NCI-H1417 (cell line): ENCODE results near the gene DIAPH1.

ENCODE experiments used
- DNase-seq, 3 experiments: peaks; one replicate each; lab custom pipeline; 2025; lab: John Stamatoyannopoulos, UW

DIAPH1 gene

DNA sequence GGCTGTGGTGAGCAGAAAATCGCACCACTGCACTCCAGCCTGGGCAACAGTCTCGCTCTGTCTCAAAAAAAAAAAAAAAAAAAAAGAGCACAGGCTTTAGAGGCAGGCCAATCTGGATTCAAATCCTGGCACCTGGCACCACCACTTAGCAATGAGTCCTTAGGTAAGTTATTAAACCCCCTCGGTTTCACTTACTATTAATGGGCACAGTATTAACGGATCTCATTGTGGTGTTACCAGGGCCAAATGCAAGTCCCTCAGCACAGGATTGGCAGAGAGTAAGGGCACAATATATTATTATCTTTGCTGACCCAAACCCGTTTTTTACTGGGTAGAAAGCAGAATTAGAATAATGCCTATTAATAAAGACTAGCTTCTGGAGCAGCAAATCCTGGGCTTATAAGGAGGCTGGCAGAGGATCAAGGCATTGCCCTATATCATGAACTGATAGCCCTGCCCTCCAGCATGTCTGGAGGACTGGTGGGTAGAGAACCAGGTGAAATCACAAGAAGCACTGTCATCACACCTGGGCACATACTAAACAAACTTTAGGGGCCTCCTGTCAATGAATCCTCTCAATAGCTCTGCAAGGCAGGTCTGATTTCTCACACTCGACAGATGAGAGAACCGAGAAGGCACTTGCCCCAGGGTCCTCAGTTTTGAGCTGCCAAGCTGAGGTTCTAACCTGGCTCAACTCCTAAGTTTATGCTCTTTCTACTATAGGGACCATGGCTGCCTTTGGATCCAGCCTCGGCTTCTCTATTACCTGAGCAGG, 112.2 kb downstream of the DIAPH1 start:
- no peak for DNase-seq

DNA sequence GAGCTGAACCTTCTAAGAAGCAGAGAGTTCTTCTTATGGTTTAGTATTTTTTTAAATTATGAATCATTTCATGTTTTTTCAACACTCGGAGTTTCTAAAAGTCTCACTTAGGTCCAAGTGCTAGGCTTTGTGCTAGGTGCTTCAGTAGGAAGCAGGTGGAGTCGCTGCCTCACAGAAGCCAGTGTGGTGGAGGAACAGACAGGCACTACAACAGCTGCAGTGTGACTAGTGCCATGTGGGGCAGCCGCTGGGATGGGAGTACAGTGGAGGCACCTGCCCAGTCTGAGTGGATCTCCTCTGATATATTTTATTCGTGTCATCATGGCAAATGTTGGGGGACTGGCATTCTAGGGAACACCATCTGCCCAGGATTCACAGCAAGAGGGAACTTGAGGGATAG, 114.6 kb downstream of the DIAPH1 start:
- DNase-seq, result no peak

GRCh38 chr5:141503681-141504080, 115.1 kb downstream of the DIAPH1 start:
- DNase-seq, result no peak

DNA sequence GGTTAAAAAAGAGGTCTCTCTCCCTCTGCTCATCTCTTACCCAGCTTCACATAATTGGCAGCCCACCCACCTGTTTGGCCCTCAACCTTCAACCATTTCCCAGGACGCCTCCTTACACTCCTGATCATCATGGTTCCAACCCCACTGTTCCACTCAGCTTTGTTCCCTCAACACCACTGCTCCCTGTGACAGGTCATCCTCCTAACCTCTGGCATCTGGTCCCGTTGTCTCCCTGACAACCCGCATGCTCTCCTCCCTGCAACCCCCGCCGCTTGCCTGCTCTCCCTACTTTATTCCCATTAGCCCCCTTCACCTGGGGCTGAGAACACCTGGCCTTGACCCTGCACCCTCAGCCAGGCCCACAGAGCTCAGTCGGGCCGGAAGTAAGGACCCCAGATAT, 117.0 kb downstream of the DIAPH1 start:
- no peak for DNase-seq

DNA sequence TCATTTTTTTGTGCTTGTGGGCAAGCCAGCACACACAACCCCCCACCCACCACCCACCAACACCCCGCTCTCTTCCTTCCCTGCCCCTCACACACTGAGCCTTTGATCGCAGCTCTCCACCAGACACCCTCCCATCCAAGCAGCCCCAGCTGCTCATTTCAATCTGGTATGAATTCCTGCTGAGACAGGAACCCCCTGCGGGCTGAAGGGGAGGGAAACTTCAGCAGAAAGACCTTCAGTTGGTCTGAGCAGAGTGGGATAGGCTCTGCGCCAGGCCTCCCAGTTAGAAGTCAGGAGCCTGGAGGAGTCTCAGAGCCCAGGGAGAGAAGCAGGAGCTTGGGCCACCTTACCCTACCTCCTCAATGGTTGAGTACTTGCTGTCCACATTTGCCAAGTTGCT, 122.8 kb downstream of the DIAPH1 start:
- DNase-seq, result peak in 1 of 3 experiments; percentile 31

GRCh38 chr5:141495453-141495811, 123.4 kb downstream of the DIAPH1 start:
- no peak for DNase-seq

- no peak for DNase-seq
These were observed 123.9 kb downstream of the DIAPH1 start for GRCh38 chr5:141494761-141495452.

DNA sequence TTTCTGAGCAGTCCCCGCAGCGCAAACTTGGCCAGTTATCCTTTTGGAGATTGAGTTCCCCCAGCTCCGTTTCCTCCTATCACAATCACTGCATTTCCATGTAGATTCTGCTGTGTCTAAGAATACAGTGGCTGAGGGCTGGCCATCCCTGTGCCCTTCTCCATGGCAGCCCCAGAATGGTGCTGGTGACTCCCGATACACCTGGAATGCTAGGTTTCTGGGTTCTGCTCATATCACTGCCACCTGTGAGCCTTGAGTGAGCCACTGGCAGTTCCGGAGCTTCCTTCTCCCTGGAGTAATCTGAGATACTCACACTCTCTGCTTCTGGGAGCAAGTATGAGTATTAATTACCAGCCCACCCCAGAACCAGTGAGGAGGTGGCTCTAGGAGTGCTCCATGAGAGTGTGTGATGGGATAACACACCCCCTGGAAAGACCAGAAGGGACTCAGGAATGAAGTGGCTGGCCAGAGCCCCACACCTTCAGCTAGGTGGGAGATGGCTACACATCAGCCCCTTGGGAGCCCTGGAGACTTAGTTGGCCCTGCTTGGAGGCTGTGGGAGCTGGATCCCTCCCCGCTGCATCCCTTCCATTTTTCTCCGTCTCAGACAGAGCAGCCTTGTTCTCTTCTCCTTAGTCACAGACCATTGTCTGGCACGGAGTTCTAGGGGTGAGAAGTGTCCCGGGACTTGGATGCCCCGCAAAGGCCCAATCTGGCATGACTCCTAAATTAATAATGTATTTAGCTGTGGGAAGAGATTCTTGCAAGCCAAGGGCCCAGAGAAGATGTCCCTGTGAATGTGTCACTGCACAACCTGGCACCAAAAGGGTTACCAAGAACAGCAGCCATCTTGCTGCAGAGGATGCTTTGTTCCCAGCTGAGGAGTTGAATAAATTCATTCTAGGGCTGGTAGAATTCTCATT, 125.0 kb downstream of the DIAPH1 start:
- DNase-seq, result no peak

- DNase-seq, result no peak
These were observed 126.5 kb downstream of the DIAPH1 start for GRCh38 chr5:141492168-141492885.

DNA sequence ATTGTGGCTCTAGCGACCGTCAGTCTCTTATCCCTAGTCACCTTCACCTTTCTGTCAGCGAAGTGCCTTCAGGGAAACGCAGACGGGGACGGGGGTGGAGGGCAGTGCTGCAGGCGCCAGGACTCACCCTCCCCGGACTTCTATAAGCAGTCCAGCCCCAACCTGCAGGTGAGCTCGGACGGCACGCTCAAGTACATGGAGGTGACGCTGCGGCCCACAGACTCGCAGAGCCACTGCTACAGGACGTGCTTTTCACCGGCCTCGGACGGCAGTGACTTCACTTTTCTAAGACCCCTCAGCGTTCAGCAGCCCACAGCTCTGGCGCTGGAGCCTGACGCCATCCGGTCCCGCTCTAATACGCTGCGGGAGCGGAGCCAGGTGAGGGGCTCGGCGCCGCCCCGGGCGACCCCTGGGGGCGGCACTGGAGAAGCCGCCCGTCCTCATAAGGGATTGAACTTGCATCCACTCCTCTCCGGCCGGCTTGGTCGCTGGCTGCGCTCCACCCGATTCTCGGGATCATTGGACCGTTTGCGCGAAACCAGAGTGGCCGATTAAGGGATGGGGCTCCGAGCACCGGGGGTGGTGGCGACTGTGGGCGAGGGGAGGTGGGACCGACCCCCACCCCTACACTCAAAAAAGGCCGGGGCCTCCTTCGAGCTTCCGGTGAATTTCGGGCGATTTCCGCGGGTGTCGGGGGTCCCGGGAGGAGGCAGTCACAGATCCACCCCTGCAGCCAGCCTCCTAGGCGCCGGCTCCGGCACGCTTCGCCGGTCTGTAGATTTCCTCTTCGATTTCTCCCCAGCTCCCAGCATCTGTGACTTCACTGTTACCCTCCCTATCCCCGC, 127.3 kb downstream of the DIAPH1 start:
- no peak for DNase-seq

DNA sequence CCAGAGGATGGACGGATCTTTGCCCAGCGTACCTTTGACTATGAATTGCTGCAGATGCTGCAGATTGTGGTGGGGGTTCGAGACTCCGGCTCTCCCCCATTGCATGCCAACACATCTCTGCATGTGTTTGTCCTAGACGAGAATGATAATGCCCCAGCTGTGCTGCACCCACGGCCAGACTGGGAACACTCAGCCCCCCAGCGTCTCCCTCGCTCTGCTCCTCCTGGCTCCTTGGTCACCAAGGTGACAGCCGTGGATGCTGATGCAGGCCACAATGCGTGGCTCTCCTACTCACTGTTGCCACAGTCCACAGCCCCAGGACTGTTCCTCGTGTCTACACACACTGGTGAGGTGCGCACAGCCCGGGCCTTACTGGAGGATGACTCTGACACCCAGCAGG, 128.0 kb downstream of the DIAPH1 start:
- DNase-seq, result no peak

DNA sequence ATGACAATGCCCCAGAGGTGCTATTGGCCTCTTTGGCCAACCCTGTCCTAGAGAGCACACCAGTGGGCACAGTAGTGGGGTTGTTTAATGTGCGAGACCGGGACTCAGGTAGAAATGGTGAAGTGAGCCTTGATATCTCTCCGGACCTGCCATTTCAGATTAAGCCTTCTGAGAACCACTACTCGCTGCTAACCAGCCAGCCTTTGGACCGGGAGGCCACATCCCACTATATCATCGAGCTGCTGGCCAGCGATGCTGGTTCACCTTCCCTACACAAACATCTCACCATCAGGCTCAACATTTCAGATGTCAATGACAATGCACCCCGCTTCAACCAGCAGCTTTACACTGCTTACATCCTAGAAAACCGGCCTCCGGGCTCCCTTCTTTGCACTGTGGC, 128.5 kb downstream of the DIAPH1 start:
- no peak for DNase-seq

DNA sequence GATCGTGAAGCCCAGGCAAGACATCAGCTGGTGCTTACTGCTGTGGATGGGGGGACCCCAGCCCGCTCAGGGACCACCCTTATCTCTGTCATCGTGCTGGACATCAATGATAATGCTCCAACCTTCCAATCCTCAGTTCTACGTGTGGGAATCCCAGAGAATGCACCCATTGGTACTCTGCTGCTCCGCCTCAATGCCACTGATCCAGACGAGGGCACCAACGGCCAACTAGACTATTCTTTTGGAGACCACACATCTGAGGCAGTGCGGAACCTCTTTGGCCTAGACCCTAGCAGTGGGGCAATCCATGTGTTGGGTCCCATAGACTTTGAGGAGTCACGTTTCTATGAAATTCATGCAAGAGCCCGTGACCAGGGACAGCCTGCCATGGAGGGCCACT, 129.0 kb downstream of the DIAPH1 start:
- DNase-seq, result no peak

DNA sequence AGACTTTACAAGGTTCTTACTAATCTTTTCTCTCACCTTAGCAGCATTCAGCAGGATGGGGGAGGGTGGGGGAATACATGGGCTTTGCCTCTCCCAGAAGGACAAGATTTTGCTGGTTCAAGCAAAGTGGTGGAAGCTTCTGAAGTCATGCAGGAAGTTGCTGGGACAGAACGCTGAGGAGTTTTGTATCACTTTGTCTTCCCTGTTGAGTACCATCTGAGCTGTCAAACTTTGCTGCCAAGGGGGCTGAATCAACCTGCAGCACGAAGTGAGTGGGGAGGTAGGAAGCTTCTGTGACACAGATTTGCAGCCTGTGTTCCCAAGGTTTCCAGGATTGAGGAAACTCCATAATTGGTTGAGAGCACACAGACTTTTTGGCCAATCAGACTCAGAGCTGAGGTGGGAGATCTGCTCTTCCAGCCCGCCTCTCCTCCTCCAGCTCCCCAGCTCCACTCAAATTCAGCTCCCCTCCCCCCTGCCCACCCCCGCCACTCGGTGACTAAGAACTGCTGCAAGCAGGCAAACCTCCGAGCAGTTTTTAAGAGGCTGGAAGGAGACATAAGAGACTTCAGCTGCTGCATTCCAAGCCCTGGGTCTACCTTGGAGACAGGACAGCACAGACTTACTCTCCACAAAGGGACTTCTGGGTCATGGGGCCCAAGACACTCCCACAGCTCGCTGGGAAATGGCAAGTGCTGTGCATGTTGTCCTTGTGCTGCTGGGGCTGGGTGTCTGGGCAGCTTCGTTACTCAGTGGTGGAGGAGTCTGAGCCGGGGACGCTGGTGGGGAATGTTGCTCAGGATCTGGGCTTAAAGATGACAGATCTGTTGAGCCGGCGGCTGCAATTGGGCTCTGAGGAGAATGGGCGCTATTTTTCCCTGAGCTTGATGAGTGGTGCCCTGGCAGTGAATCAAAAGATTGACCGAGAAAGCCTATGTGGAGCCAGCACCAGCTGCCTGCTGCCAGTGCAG, 129.9 kb downstream of the DIAPH1 start, which contains the start of gene PCDHGC5:
TSS of gene PCDHGC5 (plus strand) at position 491 of the 971 bp plus-strand sequence. CDS start at position 651, 160 bp downstream.
- no peak for DNase-seq

DNA sequence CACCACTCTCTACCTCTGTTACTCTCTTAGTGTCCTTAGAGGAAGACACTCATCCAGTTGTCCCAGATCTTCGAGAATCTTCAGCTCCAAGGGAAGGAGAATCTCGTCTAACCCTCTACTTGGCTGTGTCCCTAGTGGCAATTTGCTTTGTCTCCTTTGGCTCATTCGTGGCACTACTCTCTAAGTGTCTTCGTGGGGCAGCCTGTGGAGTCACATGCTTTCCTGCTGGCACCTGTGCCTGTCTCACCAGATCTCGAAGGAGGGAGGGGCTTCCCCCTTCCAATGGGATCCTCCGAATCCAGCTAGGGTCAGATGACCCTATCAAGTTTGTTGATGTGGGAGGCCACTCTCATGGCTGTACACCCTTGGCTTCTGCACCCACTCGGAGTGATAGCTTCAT, 131.7 kb downstream of the DIAPH1 start:
- DNase-seq, result no peak

DNA sequence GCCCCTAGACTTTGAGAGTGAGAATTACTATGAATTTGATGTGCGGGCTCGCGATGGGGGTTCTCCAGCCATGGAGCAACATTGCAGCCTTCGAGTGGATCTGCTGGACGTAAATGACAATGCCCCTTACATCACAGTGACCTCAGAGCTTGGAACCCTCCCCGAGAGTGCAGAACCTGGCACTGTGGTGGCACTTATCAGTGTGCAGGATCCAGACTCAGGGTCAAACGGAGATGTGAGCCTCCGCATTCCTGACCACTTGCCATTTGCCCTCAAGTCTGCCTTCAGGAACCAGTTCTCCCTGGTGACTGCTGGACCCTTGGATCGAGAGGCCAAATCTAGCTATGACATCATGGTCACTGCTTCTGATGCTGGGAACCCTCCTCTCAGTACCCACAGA, 132.7 kb downstream of the DIAPH1 start:
- DNase-seq, result no peak

- peak in 1 of 3 experiments; percentile 34 for DNase-seq
These were observed 133.3 kb downstream of the DIAPH1 start for GRCh38 chr5:141485321-141486055.

DNA sequence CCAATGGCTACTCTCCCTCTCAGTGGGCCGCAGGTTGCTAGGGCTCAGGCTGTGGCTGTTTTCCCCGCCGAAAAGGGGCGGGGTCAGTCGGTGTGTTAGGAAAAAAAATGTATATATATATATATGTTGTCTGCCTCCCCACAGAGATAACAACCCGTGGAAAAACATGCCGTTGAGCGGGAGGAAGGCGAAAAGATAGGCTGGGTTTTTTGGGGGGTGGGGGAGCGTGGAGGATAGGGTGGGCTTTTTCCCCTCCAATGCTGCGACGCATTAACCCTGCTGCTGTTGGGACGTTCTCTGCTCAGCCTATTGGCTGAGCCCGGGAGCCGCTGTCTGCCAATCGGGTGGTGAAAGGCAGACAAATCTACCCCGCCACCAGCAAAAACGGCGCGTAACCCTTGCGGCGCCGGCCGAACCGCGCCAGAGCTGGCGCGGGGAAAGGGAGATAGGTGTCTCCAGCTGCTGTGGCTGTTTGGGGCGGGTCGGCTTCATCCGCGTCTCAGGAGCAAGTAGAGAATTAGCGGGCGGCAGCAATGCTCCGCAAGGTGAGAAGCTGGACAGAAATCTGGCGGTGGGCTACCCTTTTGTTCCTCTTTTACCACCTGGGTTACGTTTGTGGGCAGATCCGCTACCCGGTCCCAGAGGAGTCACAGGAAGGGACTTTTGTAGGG, 134.0 kb downstream of the DIAPH1 start, which contains the start of gene PCDHGC4:
TSS of gene PCDHGC4 (plus strand) at position 390 of the 671 bp plus-strand sequence. CDS start at position 534, 144 bp downstream.
- peak in 1 of 3 experiments; percentile 71 for DNase-seq
